Gastrocnemius medialis (tissue), 4 donors: ENCODE measurements around the gene BRAF. TPM values are rescaled to one million over a fixed set of nuclear protein-coding genes. Genes with fewer than 3 reads are reported as not detected.

Source experiments
- ATAC-seq, 2 donors: fragments of 150-250 bp; one replicate each; pipeline ENCODE4 v1.9.1; 2016
- DNase-seq, 2 donors: peaks; one replicate each; pipeline ENCODE4 v3.0.0-alpha.2; 2019
- H3K27ac ChIP-seq, 4 donors: fragments of 200-600 bp; sonication (generic); 1 replicate in 1 of 4; 2 replicates in 3 of 4; pipeline ENCODE4 v1.5.1; 2016 to 2018; ENCODE audit warnings: mild to moderate bottlenecking in 2 of 4, moderate library complexity in 1 of 4
- H3K27me3 ChIP-seq, 3 donors: fragments of 200-600 bp; sonication (generic) in 2 of 3; 1 replicate in 1 of 3; 2 replicates in 2 of 3; pipeline versions ENCODE4 v1.5.1 to v1.6.0; 2016 to 2019; ENCODE audit warnings: mild to moderate bottlenecking in 1 of 3, moderate library complexity in 1 of 3
- H3K36me3 ChIP-seq, 2 donors: fragments of 200-600 bp; sonication (generic) in 1 of 2; one replicate each; pipeline ENCODE4 v1.5.1; 2017 to 2018
- H3K4me1 ChIP-seq, 2 donors: fragments of 200-600 bp; sonication (generic) in 1 of 2; one replicate each; pipeline ENCODE4 v1.5.1; 2016 to 2017; ENCODE audit warnings: mild to moderate bottlenecking in 2 of 2
- H3K4me3 ChIP-seq, 4 donors: fragments of 200-600 bp; sonication (generic) in 3 of 4; 1 replicate in 1 of 4; 2 replicates in 3 of 4; pipeline ENCODE4 v1.5.1; 2016 to 2019; ENCODE audit warnings: mild to moderate bottlenecking in 2 of 4
- H3K9me3 ChIP-seq, 3 donors: fragments of 200-600 bp; sonication (generic) in 2 of 3; 1 replicate in 1 of 3; 2 replicates in 2 of 3; pipeline ENCODE4 v1.5.1; 2016 to 2019
- POLR2A ChIP-seq, 2 donors: fragments of 450-650 bp; IDR thresholded peaks; one replicate each; pipeline ENCODE4 v1.6.1; 2017; ENCODE audit warnings: antibody characterized with exemption in 2 of 2, mild to moderate bottlenecking in 2 of 2, moderate library complexity in 2 of 2
- in situ Hi-C, 4 donors: fragments of 200-750 bp; cut with MboI; loops; one replicate each; pipeline versions ENCODE4 v1.15.0 to v1.8.0; 2017; ENCODE audit warnings: low sequenced_read_pairs in 4 of 4
- intact Hi-C: fragments of 100-400 bp; cut with DNase I; formaldehyde crosslinking; loops from one replicate; pipeline ENCODE4 v1.15.1; 2023; ENCODE audit warnings: low total_unique reads
- total RNA-seq, 4 donors: library from RNA; depleted of rRNA; stranded (reverse); fragments of >200 nt; gene quantifications; one replicate each; pipeline versions ENCODE4 v1.1.0 to v1.2.3, GENCODE V29; 2016
- TF ChIP-seq, protein P1 (sequence below), 5 experiments: fragments of 450-650 bp in 3 of 5; fragments of 200-600 bp in 2 of 5; sonication (generic) in 2 of 5; IDR thresholded peaks in 4 of 5; conservative IDR thresholded peaks in 1 of 5; 1 replicate in 4 of 5; 2 replicates in 1 of 5; pipeline ENCODE4 v1.5.1; 2016 to 2019; ENCODE audit warnings: antibody characterized with exemption in 5 of 5, mild to moderate bottlenecking in 3 of 5, moderate library complexity in 3 of 5

Gene BRAF
- total RNA-seq, 4 donors from 2014 or later = 10.0 to 28.4 (median 19.2) TPM

DNA sequence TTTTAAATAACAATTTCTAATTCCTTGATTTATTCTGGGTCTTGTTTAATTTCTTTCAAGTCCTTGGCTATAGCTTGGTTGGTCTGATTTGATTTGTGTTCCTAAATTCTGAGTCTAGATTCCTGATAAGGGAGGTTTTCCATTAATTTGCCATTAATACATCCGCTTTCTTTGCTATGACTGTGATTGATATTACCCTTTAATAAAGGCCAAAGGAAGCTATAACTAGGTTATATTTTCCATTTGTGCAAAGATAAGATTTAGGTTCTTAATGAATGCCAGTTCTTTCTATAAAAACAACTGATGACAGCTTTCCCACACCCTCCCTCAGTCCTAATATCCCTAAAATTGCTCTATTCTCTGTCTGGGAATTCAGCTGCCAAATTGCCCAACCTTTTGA, 200.0 kb downstream of the BRAF start:
- Histone ChIP-seq H3K27ac (no peak overlapping the region), H3K4me1 (no peaks in the 10 kb centered on the region), H3K36me3 (no peaks in the 10 kb centered on the region), H3K9me3 (no peaks in the 10 kb centered on the region), H3K27me3 (no peaks in the 10 kb centered on the region), H3K4me3 (no peak overlapping the region)
- TF ChIP-seq, protein P1, sequence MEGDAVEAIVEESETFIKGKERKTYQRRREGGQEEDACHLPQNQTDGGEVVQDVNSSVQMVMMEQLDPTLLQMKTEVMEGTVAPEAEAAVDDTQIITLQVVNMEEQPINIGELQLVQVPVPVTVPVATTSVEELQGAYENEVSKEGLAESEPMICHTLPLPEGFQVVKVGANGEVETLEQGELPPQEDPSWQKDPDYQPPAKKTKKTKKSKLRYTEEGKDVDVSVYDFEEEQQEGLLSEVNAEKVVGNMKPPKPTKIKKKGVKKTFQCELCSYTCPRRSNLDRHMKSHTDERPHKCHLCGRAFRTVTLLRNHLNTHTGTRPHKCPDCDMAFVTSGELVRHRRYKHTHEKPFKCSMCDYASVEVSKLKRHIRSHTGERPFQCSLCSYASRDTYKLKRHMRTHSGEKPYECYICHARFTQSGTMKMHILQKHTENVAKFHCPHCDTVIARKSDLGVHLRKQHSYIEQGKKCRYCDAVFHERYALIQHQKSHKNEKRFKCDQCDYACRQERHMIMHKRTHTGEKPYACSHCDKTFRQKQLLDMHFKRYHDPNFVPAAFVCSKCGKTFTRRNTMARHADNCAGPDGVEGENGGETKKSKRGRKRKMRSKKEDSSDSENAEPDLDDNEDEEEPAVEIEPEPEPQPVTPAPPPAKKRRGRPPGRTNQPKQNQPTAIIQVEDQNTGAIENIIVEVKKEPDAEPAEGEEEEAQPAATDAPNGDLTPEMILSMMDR (IDR thresholded peaks at IDR 0.05 in 4 of 5, conservative IDR thresholded peaks at IDR 0.05 in 1 of 5) = no peak
- TF ChIP-seq POLR2A (IDR thresholded peaks at IDR 0.05) = no peak
- in situ Hi-C loops (no loop called here), intact Hi-C loops (no loop called here)
- no peak for ATAC-seq
- no peak for DNase-seq

DNA sequence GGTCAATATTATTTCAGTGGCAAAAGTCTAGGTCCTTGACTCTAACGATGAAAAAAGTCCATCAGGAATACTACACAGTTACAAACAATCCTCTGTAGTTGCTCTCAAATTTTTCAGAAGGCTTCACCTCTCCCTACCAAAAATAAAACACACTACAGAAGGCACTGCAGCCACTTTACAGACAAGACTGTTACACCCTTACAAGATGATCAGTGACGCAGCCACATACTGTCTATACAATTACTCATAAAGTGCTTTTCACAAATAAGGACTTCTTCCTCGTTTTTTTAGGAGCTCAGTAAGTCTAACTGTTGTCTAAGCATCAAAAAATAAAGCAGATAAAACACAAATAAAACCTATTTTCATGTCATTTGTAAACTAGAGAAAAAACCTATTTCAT, 201.2 kb downstream of the BRAF start:
- ATAC-seq (no peak), DNase-seq (no peak)
- Histone ChIP-seq H3K27ac (no peak overlapping the region), H3K4me1 (no peaks in the 10 kb centered on the region), H3K27me3 (no peaks in the 10 kb centered on the region), H3K36me3 (no peaks in the 10 kb centered on the region), H3K4me3 (no peak overlapping the region), H3K9me3 (no peaks in the 10 kb centered on the region)
- in situ Hi-C loops = no loop called here
- TF ChIP-seq POLR2A (IDR thresholded peaks at IDR 0.05) = no peak
- TF ChIP-seq, protein P1 (IDR thresholded peaks at IDR 0.05 in 4 of 5, conservative IDR thresholded peaks at IDR 0.05 in 1 of 5) = no peak
- intact Hi-C loops = no loop called here

DNA sequence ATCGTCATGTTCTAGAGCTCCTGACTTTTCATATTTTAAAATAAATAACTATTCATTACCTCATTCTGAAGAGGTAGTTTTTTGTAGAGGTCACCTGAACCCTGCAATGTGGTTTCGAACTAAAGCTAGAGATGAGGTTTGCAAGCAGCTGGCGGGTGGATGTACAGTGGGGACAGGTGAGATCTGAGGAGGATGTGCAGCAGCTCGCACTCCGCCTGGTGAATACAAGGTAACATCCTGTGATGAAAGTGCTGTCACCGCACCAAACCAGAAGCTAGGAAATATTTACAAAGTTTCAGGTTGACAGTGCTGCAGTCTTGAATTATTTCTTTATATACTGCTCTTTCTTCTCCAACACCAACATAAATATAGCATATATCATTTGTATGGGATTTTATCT, 201.7 kb downstream of the BRAF start:
- Histone ChIP-seq H3K36me3 (no peaks in the 10 kb centered on the region), H3K4me1 (no peaks in the 10 kb centered on the region), H3K27me3 (no peaks in the 10 kb centered on the region), H3K9me3 (no peaks in the 10 kb centered on the region), H3K4me3 (no peak overlapping the region), H3K27ac (no peak overlapping the region)
- in situ Hi-C loops = no loop called here
- TF ChIP-seq, protein P1 (IDR thresholded peaks at IDR 0.05 in 4 of 5, conservative IDR thresholded peaks at IDR 0.05 in 1 of 5) = no peak
- no peak for TF ChIP-seq POLR2A (IDR thresholded peaks at IDR 0.05)
- DNase-seq (no peak), ATAC-seq (no peak)
- intact Hi-C loops = no loop called here

DNA sequence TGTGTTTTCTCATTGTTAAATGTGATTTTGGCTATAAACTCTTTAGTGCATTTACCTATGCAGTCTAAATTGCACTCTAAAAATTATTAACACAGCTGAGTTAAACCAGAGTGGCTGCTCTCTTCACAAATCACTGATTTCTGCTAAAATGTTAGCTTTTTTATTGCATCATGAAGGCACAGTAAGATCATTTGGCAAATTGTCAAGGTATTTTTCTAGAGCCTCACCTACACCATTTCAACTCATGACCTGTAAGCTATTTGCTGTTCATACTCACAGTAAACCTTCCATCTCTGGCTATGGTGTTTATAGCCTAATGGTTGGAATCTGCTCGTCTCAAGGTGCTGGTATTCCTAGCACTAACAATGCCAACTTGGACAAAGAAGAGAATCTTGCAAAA, 202.5 kb downstream of the BRAF start:
- Histone ChIP-seq H3K27me3 (no peaks in the 10 kb centered on the region), H3K9me3 (no peaks in the 10 kb centered on the region), H3K27ac (no peak overlapping the region), H3K4me3 (no peak overlapping the region), H3K36me3 (no peaks in the 10 kb centered on the region), H3K4me1 (no peaks in the 10 kb centered on the region)
- in situ Hi-C loops (no loop called here), intact Hi-C loops (no loop called here)
- TF ChIP-seq, protein P1 (IDR thresholded peaks at IDR 0.05 in 4 of 5, conservative IDR thresholded peaks at IDR 0.05 in 1 of 5) = no peak
- TF ChIP-seq POLR2A (IDR thresholded peaks at IDR 0.05) = no peak
- DNase-seq (no peak), ATAC-seq (no peak)

DNA sequence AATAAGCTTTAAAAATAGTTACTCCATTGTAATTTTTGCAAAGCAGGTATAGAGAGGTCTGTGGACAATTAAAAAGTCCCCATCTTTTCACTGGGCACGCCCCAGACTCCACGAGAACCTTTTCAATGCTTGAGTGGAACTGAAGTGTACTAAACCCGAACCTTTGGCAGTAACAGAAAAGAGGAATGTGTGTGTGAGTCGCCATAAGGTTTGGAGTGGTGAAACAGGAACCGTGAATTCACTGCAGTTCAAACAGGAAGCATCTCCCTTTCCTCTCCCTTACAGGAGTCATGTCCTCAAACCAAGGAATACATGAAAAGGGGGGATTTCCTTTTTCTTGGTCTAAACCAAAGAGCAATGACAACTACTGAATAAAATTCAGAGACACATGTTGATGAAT, 205.0 kb downstream of the BRAF start:
- intact Hi-C loops (no loop called here), in situ Hi-C loops (no loop called here)
- no peaks in the 10 kb centered on the region for H3K36me3 ChIP-seq
- no peaks in the 10 kb centered on the region for H3K9me3 ChIP-seq
- TF ChIP-seq POLR2A (IDR thresholded peaks at IDR 0.05) = no peak
- TF ChIP-seq, protein P1 (IDR thresholded peaks at IDR 0.05 in 4 of 5, conservative IDR thresholded peaks at IDR 0.05 in 1 of 5) = no peak
- ATAC-seq = no peak
- H3K4me1 ChIP-seq = no peaks in the 10 kb centered on the region
- no peak overlapping the region for H3K27ac ChIP-seq
- DNase-seq = no peak
- no peak overlapping the region for H3K4me3 ChIP-seq
- no peaks in the 10 kb centered on the region for H3K27me3 ChIP-seq
